Keratinocyte (primary cell): ENCODE data around the gene CASP7. TPM values are rescaled to one million over a fixed set of nuclear protein-coding genes. Genes with fewer than 3 reads are reported as not detected.

Experiments
- DNase-seq: peaks from one replicate; pipeline ENCODE4 v3.0.0-alpha.2; 2011; ENCODE audit warnings: low read depth, missing footprints, low spot score
- FAIRE-seq: peaks from 2 replicates; lab custom pipeline; 2011; peaks lifted over from hg19 to GRCh38; lab: Jason Lieb, UNC
- H2AFZ ChIP-seq: 2 replicates; pipeline ENCODE4 v1.6.0; 2012; ENCODE audit warnings: low read length, control low read depth, inconsistent platforms; ENCODE audit not compliant: control insufficient read depth
- H3K27ac ChIP-seq: 2 replicates; pipeline ENCODE4 v1.5.1; 2011; ENCODE audit warnings: low read length; ENCODE audit not compliant: control insufficient read depth, insufficient read depth
- H3K27me3 ChIP-seq: 3 replicates; pipeline ENCODE4 v1.6.0; 2011; ENCODE audit warnings: low read length; ENCODE audit not compliant: control insufficient read depth, insufficient read depth; ENCODE audit errors: extremely low read depth
- H3K36me3 ChIP-seq, 2 experiments: 2 replicates in 1 of 2; 3 replicates in 1 of 2; pipeline ENCODE4 v1.5.1; 2011; ENCODE audit warnings: low read length in 2 of 2, mild to moderate bottlenecking in 1 of 2; ENCODE audit not compliant: control insufficient read depth in 2 of 2, insufficient read depth in 2 of 2; ENCODE audit errors: extremely low read depth in 1 of 2
- H3K4me1 ChIP-seq: 3 replicates; pipeline ENCODE4 v1.5.1; 2011; ENCODE audit warnings: low read length; ENCODE audit not compliant: control insufficient read depth, insufficient read depth; ENCODE audit errors: extremely low read depth
- H3K4me2 ChIP-seq: 3 replicates; pipeline ENCODE4 v1.6.0; 2011; ENCODE audit warnings: low read depth, low read length; ENCODE audit not compliant: control insufficient read depth, insufficient read depth; ENCODE audit errors: extremely low read depth
- H3K4me3 ChIP-seq, 3 experiments: fragments of 200-600 bp in 1 of 3; sonication (generic) in 1 of 3; 2 replicates in 2 of 3; 3 replicates in 1 of 3; pipeline ENCODE4 v1.5.1; 2011 to 2016; ENCODE audit warnings: low read length in 3 of 3, mild to moderate bottlenecking in 3 of 3, control low read depth in 2 of 3, inconsistent platforms in 1 of 3, low read depth in 1 of 3, mixed read lengths in 1 of 3, mixed run types in 1 of 3, moderate library complexity in 1 of 3; ENCODE audit not compliant: control insufficient read depth in 2 of 3, insufficient read depth in 2 of 3; ENCODE audit errors: extremely low read depth in 1 of 3
- H3K79me2 ChIP-seq: 2 replicates; pipeline ENCODE4 v1.6.0; 2012; ENCODE audit warnings: low read length; ENCODE audit not compliant: control insufficient read depth, insufficient read depth
- H3K9ac ChIP-seq: 3 replicates; pipeline ENCODE4 v1.6.0; 2011; ENCODE audit warnings: low read length; ENCODE audit not compliant: control insufficient read depth, insufficient read depth; ENCODE audit errors: extremely low read depth
- H3K9me1 ChIP-seq: 3 replicates; pipeline ENCODE4 v1.6.0; 2011; ENCODE audit warnings: low read length; ENCODE audit not compliant: control insufficient read depth, insufficient read depth; ENCODE audit errors: extremely low read depth
- H3K9me3 ChIP-seq: 2 replicates; pipeline ENCODE4 v1.5.1; 2012; ENCODE audit warnings: low read depth, low read length; ENCODE audit not compliant: control insufficient read depth
- H4K20me1 ChIP-seq: 3 replicates; pipeline ENCODE4 v1.6.0; 2011; ENCODE audit warnings: low read length; ENCODE audit not compliant: control insufficient read depth, insufficient read depth; ENCODE audit errors: extremely low read depth
- CTCF ChIP-seq, 3 experiments: IDR thresholded peaks in 1 of 3; conservative IDR thresholded peaks in 1 of 3; optimal IDR thresholded peaks in 1 of 3; 2 replicates in 2 of 3; 3 replicates in 1 of 3; pipeline versions ENCODE3 to v1.5.1; 2011; ENCODE audit warnings: low read length in 3 of 3, mild to moderate bottlenecking in 3 of 3, moderate library complexity in 2 of 3, control low read depth in 1 of 3, inconsistent platforms in 1 of 3; ENCODE audit not compliant: insufficient read depth in 2 of 3; ENCODE audit errors: extremely low read depth in 1 of 3
- EZH2 ChIP-seq: IDR thresholded peaks from one replicate; pipeline ENCODE4 v1.6.1; 2012; ENCODE audit warnings: inconsistent platforms, mild to moderate bottlenecking, low read length, moderate library complexity
- dilution Hi-C: fragments of 300-500 bp; cut with MboI; formaldehyde crosslinking; loops from one replicate; pipeline ENCODE4 v1.7.0; 2020; ENCODE audit warnings: low sequenced_read_pairs; ENCODE audit not compliant: extremely low pct_ligation_motif_present
- polyA plus RNA-seq, 5 experiments: library from polyadenylated mRNA; depleted of rRNA in 3 of 5; stranded (reverse) in 3 of 5; stranded (forward) in 1 of 5; unstranded in 1 of 5; fragments of >200 nt; gene quantifications; 1 replicate in 1 of 5; 2 replicates in 3 of 5; 3 replicates in 1 of 5; pipeline versions ENCODE4 v1.2.1 to v1.2.3, GENCODE V29; 2011 to 2012; ENCODE audit warnings: missing spikeins in 2 of 5, low read depth in 1 of 5, low replicate concordance in 1 of 5

The CASP7 gene
- polyA plus RNA-seq, 1 donor (not counting 4 experiments of a cell fraction or from before 2014, with no cell fraction given): 23.2 TPM

DNA sequence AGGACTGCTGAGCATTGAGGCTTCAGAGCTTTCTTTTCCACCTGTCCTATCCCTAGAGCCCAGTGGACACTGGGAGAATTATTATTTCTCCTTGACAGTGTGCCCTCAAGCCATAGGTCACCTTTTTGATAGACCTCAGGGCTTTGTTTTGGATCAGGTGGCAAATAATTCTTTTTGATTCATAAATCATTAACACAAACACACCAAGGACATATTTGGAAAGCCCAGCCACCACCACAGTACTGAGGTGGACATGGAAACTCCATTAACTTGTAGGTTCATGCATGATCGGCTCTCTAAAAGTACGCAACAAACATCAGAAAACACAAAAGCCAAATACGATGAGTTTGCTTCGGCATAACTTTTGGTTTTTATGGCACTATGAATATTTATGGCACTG is 53.9 kb downstream of the CASP7 start:
- no peaks in the 10 kb centered on the region for H4K20me1 ChIP-seq
- no peaks in the 10 kb centered on the region for H3K9me3 ChIP-seq
- no peaks in the 10 kb centered on the region for H3K9me1 ChIP-seq
- TF ChIP-seq EZH2 (no peak), CTCF (optimal IDR thresholded peaks at IDR 0.05 in 1 of 3, IDR thresholded peaks at IDR 0.05 in 1 of 3, conservative IDR thresholded peaks at IDR 0.05 in 1 of 3; ENCODE audit: extremely low read depth in 1 of 3, insufficient read depth in 2 of 3, low read length in 3 of 3) (no peak)
- no peak overlapping the region for H3K9ac ChIP-seq
- H3K79me2 ChIP-seq: no peaks in the 10 kb centered on the region
- DNase-seq: no peak
- no peak for FAIRE-seq
- H2AFZ ChIP-seq: no peak overlapping the region
- no peaks in the 10 kb centered on the region for H3K27me3 ChIP-seq
- H3K4me1 ChIP-seq: no peaks in the 10 kb centered on the region
- H3K4me3 ChIP-seq: no peak overlapping the region
- no peaks in the 10 kb centered on the region for H3K36me3 ChIP-seq
- dilution Hi-C loops: no loop called here
- no peak overlapping the region for H3K4me2 ChIP-seq
- no peak overlapping the region for H3K27ac ChIP-seq

DNA sequence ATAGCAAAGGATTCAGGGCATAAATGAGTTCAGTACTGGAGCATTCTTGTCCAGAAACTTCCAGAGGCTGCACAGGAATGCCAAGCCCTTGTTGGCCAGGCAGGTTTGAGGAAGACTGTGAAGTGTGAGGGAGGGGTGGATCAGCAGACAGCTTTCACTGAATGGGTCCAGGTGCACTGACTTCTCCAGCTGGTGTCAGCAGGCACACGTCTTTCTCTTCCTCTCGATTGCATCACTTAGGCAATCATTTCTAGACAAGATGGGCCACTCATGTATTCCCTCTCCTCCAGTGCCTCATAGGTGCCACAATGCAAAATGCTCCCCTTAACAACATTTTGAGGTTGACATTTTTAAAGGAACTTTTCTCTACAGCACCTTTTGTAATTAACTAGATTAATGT is 56.2 kb downstream of the CASP7 start:
- Histone ChIP-seq H3K4me1 (no peaks in the 10 kb centered on the region), H3K9me3 (no peaks in the 10 kb centered on the region), H4K20me1 (no peaks in the 10 kb centered on the region), H2AFZ (no peak overlapping the region), H3K27me3 (no peaks in the 10 kb centered on the region), H3K4me3 (no peak overlapping the region), H3K4me2 (no peak overlapping the region), H3K79me2 (no peaks in the 10 kb centered on the region), H3K36me3 (no peaks in the 10 kb centered on the region), H3K9me1 (no peaks in the 10 kb centered on the region), H3K9ac (no peak overlapping the region), H3K27ac (no peak overlapping the region)
- dilution Hi-C loops: no loop called here
- FAIRE-seq (no peak), DNase-seq (no peak)
- TF ChIP-seq EZH2: no peak
- TF ChIP-seq CTCF (optimal IDR thresholded peaks at IDR 0.05 in 1 of 3, IDR thresholded peaks at IDR 0.05 in 1 of 3, conservative IDR thresholded peaks at IDR 0.05 in 1 of 3; ENCODE audit: extremely low read depth in 1 of 3, insufficient read depth in 2 of 3, low read length in 3 of 3): peak in 2 of 3 experiments; percentile 27 to 72
